Stimulated activated CD4-positive, alpha-beta T cell treated with anti-CD3 and anti-CD28 coated beads, TNF-alpha, amount 100 ng/mL, for 1 hour (primary cell): Measurements from ENCODE around the gene SMARCAL1.
"Not testable (repeated sequence)": the region's sequence is repeated elsewhere in the genome, so short reads cannot be mapped to it uniquely, and the experiment has no call there.

ENCODE experiments used
- DNase-seq, 3 donors: peaks; one replicate each; pipeline ENCODE4 v3.0.0-alpha.2; 2020; ENCODE audit warnings: low read depth in 3 of 3, low spot score in 1 of 3

SMARCAL1 gene

DNA sequence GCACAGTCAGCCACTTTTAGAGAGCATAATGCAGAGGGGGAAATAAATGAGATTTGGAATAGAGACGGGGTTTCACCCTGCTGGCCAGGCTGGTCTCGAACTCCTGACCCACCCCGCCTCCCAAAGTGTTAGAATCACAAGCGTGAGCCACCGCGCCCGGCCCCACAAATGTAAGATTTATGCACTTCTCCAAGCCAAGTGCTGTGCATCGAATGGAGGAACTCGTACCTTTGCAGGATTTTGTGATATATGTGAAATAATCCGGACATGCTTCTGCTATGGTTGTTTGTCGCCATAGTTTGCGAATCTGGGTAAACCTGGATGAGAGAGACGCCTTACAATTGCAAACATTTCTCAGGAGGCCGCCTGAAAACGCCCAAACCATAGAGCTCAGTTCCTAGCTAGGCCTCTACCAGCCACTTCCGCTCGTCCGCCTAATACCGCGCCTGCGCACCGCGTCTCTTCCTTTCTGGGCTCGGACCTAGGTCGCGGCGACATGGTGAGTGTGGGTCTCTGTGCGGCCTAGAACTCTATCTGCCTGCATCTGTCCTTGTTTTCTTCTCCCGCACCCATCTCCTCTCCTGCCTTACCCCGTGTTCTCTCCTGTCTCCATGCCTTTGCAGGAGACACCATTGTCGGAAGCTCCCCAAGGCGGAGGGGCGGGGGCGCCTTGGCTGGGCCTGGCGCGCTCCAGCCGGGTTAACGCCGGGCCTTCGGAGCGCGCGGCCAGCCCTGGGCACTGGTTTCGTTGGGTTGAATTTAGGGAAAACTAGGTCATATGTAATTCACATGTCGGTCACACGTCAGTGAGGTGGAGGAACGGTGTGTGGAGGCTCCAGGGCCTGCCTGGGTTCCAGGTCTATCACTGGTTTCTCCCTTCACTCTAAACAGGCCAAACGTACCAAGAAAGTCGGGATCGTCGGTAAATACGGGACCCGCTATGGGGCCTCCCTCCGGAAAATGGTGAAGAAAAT is 86.4 kb downstream of the SMARCAL1 start, which contains the start of gene RPL37A:
Gene RPL37A (plus strand): TSS at position 466 of the 974 bp plus-strand sequence. CDS start 31 bp downstream, at position 497.
- DNase-seq = peak; percentile 74 to 77 (median 76)

DNA sequence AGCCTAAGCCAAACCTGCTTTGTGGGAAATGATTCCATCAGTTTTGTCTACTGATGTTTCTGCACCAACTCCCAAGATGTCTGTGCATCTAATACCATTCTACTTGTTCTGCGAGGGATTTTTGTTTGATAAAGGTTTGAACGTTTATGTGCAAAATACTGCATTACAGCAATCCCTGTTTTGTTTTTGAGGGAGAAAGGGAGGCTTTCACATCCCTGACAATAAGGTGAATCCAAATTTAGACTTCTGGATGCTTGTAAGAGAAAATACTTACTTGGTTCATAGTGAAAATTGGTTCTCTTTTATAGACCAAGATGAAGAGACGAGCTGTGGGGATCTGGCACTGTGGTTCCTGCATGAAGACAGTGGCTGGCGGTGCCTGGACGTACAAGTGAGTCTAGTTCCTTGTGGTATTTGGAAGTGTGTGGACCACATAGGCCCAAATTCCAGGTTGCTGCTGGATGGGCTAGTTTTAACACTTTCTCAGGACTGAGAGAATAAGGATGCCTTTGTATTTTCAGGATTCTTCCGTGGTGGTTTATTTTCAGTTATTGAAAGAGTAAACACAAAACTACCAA is 87.4 kb downstream of the SMARCAL1 start:
- DNase-seq = no peak

DNA sequence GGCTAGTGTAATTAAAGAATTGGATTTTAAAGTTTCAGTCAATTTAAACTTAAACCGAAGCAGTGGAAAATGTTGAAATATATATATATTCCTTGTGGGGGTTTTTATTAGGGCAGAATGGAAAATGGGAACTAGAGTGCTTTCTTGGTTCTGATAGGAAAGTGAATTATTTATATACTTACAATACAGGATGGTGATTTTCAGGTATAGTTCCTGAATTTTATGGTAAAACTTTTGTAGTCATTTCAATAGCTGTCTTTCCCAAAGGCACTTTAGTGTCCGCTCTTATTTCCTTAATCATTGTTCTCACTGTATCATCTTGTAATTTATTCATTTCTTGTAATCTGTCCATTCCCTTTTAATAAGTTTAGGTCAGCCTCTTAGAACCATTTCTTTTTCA is 88.3 kb downstream of the SMARCAL1 start:
- DNase-seq = no peak

DNA sequence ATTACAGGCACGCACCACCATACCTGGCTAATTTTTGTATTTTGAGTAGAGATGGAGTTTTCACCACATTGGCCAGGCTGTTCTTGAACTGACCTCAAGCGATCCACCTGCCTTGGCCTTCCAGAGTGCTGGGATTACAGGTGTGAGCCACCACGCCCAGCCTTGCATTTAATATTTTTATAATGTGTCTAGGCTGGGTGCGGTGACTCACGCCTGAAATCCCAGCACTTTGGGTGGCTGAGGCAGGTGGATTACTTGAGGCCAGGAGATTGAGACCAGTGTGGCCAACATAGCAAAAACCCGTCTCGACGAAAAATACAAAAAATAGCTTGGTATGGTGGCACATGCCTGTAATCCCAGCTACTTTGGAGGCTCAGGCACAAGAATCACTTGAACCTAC is 89.6 kb downstream of the SMARCAL1 start:
- DNase-seq = no peak

DNA sequence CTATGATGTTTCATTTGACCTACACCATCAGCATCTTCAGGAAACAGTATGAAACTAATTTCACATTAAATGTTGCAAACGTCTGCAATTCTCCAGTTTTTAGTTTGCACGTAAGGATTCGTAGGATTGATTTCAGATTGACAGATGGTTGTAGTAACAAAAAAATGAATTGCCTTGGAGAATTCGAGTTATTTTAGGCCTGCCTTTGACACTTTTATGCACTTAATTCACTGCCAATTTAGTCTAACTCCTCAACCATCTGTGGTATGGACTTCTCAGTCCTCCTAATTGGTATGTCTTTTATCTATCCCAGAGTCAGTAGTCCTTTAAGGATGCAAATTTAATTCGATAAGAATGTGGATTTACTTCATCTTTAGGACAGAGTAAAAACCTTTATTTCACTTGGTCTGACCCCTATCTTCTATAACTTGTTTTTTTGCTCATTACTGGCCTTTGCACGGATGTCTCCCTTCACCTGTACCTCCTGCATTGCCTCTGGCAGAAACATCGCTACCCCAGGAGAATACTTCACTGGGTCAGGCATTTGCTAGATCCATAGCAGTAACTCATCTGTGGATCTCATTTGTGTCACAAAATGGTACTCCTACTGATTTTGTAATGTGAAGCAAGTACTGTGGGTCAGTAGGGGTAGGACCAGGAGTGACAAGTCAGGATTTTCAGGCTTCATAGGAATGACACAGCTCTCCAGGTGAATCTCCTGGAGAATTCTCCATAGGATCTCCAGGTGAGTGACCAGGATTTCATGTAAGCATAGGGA is 90.3 kb downstream of the SMARCAL1 start:
- DNase-seq = no peak

DNA sequence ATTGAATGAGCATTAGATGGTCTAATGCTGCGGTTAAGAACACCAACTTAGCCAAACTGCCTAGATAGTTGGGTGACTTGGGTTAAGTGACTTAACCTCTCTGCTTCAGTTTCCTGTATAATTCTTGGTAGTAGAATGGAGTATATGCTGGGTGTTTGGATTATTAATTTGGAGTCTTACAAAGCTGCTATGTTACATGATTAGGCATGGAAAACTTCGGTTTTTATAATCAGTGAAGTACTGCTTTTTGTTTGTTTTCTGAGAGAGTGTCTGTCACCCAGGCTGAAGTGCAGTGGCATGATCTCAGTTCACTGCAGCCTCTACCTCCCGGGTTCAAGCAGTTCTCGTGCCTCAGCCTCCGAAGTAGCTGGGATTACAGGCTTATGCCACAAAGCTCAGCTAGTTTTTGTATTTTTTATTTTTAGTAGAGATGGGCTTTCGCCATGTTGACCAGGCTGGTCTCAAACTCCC is 90.9 kb downstream of the SMARCAL1 start:
- DNase-seq = no peak

DNA sequence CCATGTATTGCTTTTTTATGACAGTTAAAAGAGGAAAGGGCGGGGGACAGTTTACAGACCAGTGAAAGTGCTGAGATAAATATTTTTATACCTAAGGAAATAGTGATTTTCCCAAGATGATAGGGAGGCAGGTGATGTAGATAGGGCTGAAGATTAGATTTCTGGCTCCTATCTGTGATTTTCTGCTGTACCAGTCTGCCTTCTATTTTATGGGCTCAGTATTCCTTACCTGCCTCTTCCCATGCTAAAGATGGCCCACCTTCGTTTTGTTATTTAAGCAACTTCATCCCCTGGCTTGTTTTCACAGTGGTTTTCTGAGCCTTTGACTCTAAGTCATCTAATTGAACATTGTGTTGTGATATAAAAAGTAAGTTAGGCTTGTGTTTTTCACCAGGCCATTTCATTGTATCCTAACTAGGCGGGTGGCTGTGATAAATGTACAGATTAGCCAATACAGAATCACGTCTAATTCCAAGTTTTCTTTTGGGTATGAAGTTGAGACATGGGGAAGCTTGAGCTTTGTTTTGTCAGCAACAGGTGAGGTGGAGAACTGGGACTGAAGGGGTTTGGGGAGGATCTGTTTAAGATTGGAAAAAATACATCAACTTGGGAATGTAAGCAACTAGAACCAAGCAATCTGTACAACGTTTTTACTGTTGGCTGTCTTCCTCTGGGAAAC is 91.6 kb downstream of the SMARCAL1 start:
- DNase-seq = no peak

DNA sequence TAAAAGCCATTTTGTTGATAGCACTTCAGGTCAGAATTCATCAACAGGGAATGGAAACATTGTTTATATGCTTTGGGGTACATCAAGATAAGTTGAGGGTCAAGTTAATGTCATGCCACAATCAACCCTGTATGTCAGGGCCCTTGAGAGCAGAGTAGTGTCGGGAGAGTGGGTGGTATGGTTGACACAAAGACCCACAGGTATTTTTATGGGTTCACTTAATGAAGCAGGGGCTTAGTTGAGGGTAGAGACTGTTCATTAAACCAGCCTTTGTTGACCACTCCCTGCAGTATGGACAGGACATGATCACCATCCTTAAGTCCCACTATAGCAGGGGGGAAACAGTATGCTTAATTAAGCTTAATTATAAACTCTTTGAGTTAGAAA is 92.1 kb downstream of the SMARCAL1 start:
- DNase-seq = no peak

DNA sequence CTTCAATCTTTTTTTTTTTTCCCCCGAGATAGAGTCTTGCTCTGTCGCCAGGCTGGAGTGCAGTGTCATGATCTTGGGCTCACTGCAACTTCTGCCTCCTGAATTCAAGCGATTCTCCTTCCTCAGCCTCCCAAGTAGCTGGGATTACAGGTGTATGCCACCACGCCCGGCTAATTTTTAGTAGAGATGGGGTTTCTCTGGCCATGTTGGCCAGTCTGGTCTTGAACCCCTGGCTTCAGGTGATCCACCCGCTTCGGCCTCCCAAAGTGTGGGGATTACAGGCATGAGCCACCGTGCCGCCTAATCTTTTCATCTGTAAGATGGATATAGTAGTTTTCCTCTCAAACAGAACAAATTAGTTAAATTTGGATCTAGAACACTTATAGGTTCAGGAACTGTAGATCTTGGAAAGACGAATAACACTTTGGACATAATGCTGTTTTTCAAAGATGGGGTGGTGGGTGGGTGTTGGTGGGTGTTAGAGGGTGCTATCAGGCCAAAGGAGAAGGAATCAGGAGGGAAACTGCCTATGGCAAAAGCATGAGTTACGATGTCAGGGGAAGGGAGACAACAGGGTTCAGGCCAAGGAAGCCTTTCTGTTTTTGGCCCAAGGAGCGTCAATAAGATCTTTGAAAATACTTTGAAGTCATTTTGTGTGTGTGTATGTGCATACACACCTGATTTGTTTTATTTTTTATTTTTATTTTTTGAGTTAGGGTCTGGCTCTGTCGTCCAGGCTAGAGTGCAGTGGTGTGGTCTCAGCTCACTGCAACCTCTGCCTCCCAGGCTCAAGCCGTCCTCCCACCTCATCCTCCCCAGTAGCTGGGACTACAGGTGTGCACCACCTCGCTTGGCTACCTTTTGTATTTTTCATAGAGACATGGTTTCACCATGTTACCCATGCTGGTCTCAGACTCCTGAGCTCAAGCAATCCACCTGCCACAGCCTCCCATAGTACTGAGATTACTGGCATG is 93.1 kb downstream of the SMARCAL1 start:
- DNase-seq = no peak

DNA sequence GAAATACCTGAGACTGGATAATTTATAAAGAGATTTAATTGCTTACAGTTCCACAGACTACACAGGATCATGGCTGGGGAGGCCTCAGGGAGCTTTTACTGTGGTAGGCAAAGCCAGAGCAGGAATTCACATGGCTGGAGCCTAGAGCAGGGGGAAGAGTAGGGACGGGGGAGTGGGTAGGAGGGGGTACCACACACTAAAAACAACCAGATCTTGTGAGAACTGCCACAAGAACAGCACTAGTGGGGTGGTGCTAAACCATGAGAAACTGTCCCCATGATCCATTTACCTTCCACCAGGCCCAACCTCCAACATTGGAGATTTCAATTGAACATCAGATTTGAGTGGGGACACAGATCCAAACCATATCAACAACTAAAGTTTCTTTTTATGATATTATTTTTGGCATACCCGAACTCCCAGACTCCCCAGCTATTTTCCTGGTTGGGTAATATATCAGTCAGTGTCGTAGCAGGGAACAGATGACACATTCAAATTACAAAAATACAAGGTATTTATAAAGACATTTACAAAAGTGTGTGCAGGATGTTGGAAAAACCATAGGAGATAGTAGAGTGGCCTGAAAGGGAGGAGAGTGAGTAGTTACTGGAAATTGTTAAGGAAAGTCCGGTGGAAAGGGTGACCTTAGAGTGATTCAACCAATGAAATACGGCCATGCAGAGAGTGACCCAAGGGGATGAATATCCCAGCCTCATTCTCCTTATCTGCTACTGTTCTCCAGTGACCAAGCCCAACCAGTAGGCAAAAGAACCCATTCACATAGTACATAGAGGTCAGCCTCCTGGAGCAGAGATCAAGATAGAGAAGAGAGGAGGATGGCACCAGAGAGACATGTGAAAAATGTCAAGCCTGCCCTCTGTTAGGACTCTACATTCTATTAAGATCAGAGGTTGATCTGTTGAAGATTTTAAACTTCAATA is 95.2 kb downstream of the SMARCAL1 start:
- DNase-seq = no peak

DNA sequence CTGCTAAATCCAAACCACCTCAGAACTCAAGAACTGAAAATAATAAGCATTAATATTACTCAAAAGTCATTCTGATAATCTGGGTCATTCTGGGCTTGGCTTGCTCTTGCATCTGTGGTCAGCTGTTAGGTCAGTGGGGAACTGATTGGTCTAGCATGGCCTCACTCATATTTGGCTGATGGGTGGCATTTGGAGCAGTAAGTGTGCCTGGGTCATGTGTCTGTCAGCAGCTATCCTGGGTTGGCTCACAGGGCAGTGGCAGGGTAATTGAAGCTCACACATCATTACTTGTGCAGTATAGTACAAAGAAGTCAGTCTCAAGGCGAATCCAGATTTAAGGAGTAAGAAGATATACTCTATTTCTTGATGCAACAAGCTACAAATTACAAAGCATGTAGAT is 95.9 kb downstream of the SMARCAL1 start:
- no peak for DNase-seq

DNA sequence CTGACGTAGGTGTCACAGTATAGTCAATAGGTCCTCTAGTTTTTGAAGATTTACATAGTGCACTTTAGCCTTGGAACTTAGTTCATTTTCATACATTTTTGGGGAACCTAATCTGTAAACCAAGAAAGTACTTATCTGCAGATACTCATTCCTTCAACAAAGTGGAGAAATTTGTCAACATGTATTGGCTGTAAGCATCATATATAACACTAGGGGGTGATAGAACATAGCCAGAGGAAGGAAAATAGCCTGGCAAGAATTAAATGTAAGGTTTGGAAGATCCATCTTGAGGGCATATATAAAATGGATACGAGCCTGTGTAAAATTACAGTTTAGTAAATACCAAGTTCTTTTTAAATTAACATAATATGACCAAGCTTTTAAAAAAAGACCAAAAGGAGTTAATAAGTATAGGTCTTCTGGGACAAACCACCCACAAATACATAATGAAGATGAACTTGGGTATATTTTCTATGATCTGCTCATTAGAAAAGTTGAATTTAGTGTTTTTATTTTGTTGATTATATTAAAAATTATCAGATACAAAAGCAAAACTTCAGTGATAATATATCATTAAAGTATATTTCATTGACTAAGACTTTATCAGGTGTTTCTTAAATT is 104.6 kb downstream of the SMARCAL1 start:
- no peak for DNase-seq

DNA sequence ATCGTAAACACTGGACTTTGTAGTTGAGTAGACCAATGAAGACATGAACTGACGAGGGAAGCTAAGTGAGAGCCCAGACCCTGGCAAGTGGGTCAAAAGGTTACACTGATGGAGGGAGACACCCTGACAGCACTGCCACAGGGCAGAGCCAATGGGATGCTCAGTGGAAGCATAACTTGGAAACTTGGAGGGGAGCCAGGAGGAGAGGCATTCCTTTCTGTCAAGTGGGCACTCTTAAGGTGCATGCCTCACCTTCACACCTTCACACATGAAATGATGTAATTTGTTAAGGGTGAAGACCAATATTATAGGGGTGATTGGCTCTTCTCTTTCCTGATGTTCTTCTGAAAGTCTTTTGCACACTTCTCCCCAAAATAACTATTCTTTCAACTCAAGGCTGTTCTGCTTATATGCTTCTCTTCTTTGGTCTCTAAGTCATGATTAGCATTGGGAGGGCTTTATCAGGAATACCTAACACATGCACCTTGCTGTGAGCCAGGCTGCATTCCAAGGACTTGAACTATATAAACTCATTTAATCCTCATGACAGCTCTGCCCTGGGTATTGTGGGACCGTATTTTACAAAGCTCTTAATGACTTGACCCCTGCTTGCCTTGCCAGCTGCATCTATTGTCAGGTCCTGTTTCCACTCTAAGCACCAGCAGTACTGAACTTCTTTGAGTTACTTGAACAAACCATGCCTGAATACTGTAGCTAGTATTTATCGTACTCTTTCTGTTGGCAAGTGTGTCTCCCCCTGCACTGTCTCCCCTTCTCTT is 105.4 kb downstream of the SMARCAL1 start:
- DNase-seq = no peak

DNA sequence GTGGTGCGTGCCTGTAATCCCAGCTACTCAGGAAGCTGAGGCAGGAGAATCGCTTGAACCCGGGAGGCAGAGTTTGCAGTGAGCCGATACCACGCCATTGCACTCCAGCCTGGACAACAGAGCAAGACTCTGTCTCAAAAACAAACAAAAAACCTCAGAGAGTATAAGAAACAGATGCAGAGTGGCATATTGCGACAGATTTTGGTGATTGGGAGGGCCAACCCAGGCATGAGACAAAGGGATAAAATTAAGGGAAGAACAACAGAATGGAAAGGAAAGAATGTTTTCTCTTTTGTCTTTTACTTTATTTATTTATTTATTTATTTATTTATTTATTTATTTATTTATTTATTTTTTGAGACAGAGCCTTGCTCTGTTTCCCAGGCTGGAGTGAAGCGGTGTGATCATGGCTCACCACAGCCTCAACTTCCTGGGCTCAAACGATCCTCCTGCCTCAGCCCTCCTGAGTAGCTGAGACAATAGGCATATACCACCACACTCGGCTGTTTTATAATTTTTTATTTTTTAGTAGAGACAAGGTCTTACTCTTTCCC is 106.4 kb downstream of the SMARCAL1 start:
- not testable (repeated sequence) for DNase-seq

DNA sequence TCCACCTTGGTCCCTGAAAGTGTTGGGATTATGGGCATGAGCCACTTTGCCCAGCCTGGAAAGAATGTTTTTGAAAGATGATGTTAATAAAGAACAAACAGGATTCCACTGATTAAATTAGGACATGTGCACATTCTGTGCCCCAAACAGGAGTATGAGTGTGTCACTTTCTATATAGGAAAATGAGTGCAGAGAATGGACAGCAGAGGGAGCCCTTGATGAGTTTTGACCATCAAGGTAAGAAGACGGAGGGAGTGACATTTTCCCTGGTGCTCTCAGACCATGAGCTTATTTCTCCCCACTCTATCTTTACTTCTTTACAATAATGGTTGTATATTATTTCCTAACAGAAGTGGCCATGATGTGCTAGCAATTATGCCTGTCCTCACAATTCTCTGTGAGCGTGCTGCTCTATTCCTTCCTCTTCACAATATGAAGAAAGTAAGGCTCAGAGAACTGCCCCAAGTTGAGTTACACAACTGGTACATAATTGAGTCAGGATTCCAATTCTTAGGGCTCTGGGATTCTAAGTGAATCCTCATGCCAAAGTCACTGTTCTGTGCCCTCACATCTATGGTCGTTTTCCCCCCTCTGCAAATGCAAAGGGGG is 107.0 kb downstream of the SMARCAL1 start:
- DNase-seq = no peak

DNA sequence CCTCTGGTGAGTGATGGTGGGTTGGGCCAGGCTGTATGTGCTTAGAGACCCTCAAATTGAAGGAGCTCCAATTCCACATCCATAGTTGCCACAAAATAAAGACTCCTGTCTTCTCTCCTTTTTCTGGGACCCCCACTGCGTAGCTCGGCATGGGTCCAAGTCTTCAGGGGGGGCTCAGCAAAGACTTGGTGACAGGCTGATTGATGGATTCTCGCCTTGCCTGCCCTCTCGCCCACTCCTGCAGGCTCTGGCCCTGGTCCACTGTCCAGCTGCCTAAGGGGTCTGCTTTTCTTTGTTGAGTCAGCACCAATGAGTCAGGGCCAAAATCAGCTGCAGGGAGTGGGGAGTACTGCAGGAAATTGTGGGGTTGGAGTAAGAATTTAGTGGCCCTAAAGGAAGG is 107.8 kb downstream of the SMARCAL1 start:
- DNase-seq = no peak
